GM18861 (cell line): ENCODE results near the gene SOWAHA.

ENCODE experiments used
- ATAC-seq: cut with Tn5 transposase; IDR thresholded peaks from one replicate; pipeline ENCODE4 v1.9.1; 2021; ENCODE audit not compliant: unreplicated experiment

Gene SOWAHA

GRCh38 chr5:132812781-132813598, at the start of gene SOWAHA:
SOWAHA (plus strand) TSS chr5:132813302; CDS start chr5:132813622, 320 bp downstream.
- no peak for ATAC-seq

- no peak for ATAC-seq
Observed at GRCh38 chr5:132764051-132764450, 49.1 kb upstream of the SOWAHA start.

- ATAC-seq: no peak
Observed at GRCh38 chr5:132764671-132765238, 48.3 kb upstream of the SOWAHA start.

GRCh38 chr5:132765311-132766019, 47.6 kb upstream of the SOWAHA start:
- ATAC-seq: no peak

- no peak for ATAC-seq
Observed at GRCh38 chr5:132766020-132766805, 46.9 kb upstream of the SOWAHA start.

- ATAC-seq: no peak
Observed at GRCh38 chr5:132766806-132767055, 46.4 kb upstream of the SOWAHA start.

GRCh38 chr5:132767150-132767549, 46.0 kb upstream of the SOWAHA start:
- ATAC-seq: no peak

GRCh38 chr5:132768485-132768868, 44.6 kb upstream of the SOWAHA start:
- ATAC-seq: no peak

- ATAC-seq: no peak
Observed at GRCh38 chr5:132770476-132771159, 42.5 kb upstream of the SOWAHA start.

GRCh38 chr5:132771503-132771998, 41.6 kb upstream of the SOWAHA start:
- ATAC-seq: no peak

GRCh38 chr5:132772291-132773070, 40.6 kb upstream of the SOWAHA start:
- ATAC-seq: no peak

GRCh38 chr5:132773114-132773513, 40.0 kb upstream of the SOWAHA start:
- ATAC-seq: no peak

- no peak for ATAC-seq
Observed at GRCh38 chr5:132773601-132774355, 39.3 kb upstream of the SOWAHA start.

GRCh38 chr5:132774406-132774805, 38.7 kb upstream of the SOWAHA start:
- ATAC-seq: no peak

GRCh38 chr5:132774896-132775295, 38.2 kb upstream of the SOWAHA start:
- no peak for ATAC-seq

GRCh38 chr5:132775476-132775961, 37.6 kb upstream of the SOWAHA start:
- ATAC-seq: no peak

GRCh38 chr5:132776131-132776937, 36.8 kb upstream of the SOWAHA start:
- ATAC-seq: no peak

- ATAC-seq: no peak
Observed at GRCh38 chr5:132776938-132777208, 36.2 kb upstream of the SOWAHA start.
